HepG2 (cell line): ENCODE data around the gene KRTAP5-6.

ENCODE experiments used
- BCL3 ChIP-seq: sonication (generic); formaldehyde crosslinking; IDR thresholded peaks from 2 replicates; pipeline ENCODE4 v1.5.1; 2020; ENCODE audit warnings: mild to moderate bottlenecking, missing genetic modification reagents, moderate library complexity
- CTCF ChIP-seq: sonication (generic); formaldehyde crosslinking; IDR thresholded peaks from 2 replicates; pipeline ENCODE4 v1.5.0; 2020; ENCODE audit warnings: mild to moderate bottlenecking, missing genetic modification reagents, moderate library complexity
- HDAC2 ChIP-seq: sonication (generic); formaldehyde crosslinking; IDR thresholded peaks from 2 replicates; pipeline ENCODE4 v1.4.0; 2020; ENCODE audit warnings: missing genetic modification reagents
- NFRKB ChIP-seq: fragments of 450-650 bp; IDR thresholded peaks from 2 replicates; pipeline ENCODE4 v1.6.1; 2017
- RFX5 ChIP-seq: IDR thresholded peaks from 2 replicates; pipeline ENCODE4 v1.6.1; 2011; ENCODE audit warnings: low read depth, low read length, improper control_type of control experiment
- ZFX ChIP-seq: sonication (generic); formaldehyde crosslinking; IDR thresholded peaks from 2 replicates; pipeline ENCODE4 v1.4.0; 2020; ENCODE audit warnings: mild to moderate bottlenecking, low read depth, missing genetic modification reagents, moderate library complexity
- ZNF414 ChIP-seq: sonication (generic); formaldehyde crosslinking; IDR thresholded peaks from 2 replicates; pipeline ENCODE4 v1.5.0; 2020; ENCODE audit warnings: missing genetic modification reagents
- ZSCAN12 ChIP-seq: sonication (generic); formaldehyde crosslinking; IDR thresholded peaks from 2 replicates; pipeline ENCODE4 v1.9.0; 2021; ENCODE audit warnings: mild to moderate bottlenecking, missing genetic modification reagents

GRCh38 chr11:1651411-1651980 is 45.5 kb upstream of the KRTAP5-6 start:
- TF ChIP-seq CTCF (no peak), ZSCAN12 (CRISPR knock-in tag) (no peak), NFRKB (no peak), BCL3 (CRISPR knock-in tag) (no peak), RFX5 (no peak), ZNF414 (CRISPR knock-in tag) (no peak), HDAC2 (CRISPR knock-in tag) (no peak), ZFX (CRISPR knock-in tag) (no peak)
